ENCODE data around the gene PAH.

PAH gene

GRCh38 chr12:102920271-102920670 is 3.2 kb upstream of the PAH start:
- no peak for DNase-seq (ENCODE audit: low spot score)
- H3K9me3 ChIP-seq (ENCODE audit: severe bottlenecking): no peaks in the 10 kb centered on the region
- H3K27me3 ChIP-seq (ENCODE audit: insufficient read depth, poor library complexity, severe bottlenecking): no peaks in the 10 kb centered on the region
- H3K4me1 ChIP-seq (ENCODE audit: insufficient read depth, poor library complexity, severe bottlenecking): no peaks in the 10 kb centered on the region
- no peak overlapping the region for H3K27ac ChIP-seq (ENCODE audit: poor library complexity, severe bottlenecking)
- ATAC-seq (ENCODE audit: low read depth): no peak
- no peaks in the 10 kb centered on the region for H3K36me3 ChIP-seq (ENCODE audit: low read depth)
- no peak overlapping the region for H3K4me3 ChIP-seq (ENCODE audit: severe bottlenecking)
- TF ChIP-seq CTCF (IDR thresholded peaks at IDR 0.05; ENCODE audit: poor library complexity, severe bottlenecking): no peak

- no peaks in the 10 kb centered on the region for H3K27me3 ChIP-seq (ENCODE audit: insufficient read depth, poor library complexity, severe bottlenecking)
- H3K36me3 ChIP-seq (ENCODE audit: low read depth): no peaks in the 10 kb centered on the region
- no peak overlapping the region for H3K27ac ChIP-seq (ENCODE audit: poor library complexity, severe bottlenecking)
- no peak for DNase-seq (ENCODE audit: low spot score)
- ATAC-seq (ENCODE audit: low read depth): no peak
- no peaks in the 10 kb centered on the region for H3K9me3 ChIP-seq (ENCODE audit: severe bottlenecking)
- no peak for TF ChIP-seq CTCF (IDR thresholded peaks at IDR 0.05; ENCODE audit: poor library complexity, severe bottlenecking)
- H3K4me3 ChIP-seq (ENCODE audit: severe bottlenecking): no peak overlapping the region
- H3K4me1 ChIP-seq (ENCODE audit: insufficient read depth, poor library complexity, severe bottlenecking): no peaks in the 10 kb centered on the region
These were observed 1.8 kb upstream of the PAH start for GRCh38 chr12:102918840-102919239.

GRCh38 chr12:102916252-102917025 is 605 bp downstream of the PAH start:
- no peak for ATAC-seq (ENCODE audit: low read depth)
- no peak for DNase-seq (ENCODE audit: low spot score)
- H3K27ac ChIP-seq (ENCODE audit: poor library complexity, severe bottlenecking): no peak overlapping the region
- H3K9me3 ChIP-seq (ENCODE audit: severe bottlenecking): no peaks in the 10 kb centered on the region
- TF ChIP-seq CTCF (IDR thresholded peaks at IDR 0.05; ENCODE audit: poor library complexity, severe bottlenecking): no peak
- H3K4me3 ChIP-seq (ENCODE audit: severe bottlenecking): no peak overlapping the region
- no peaks in the 10 kb centered on the region for H3K4me1 ChIP-seq (ENCODE audit: insufficient read depth, poor library complexity, severe bottlenecking)
- H3K36me3 ChIP-seq (ENCODE audit: low read depth): no peaks in the 10 kb centered on the region
- no peaks in the 10 kb centered on the region for H3K27me3 ChIP-seq (ENCODE audit: insufficient read depth, poor library complexity, severe bottlenecking)

- Histone ChIP-seq H3K36me3 (ENCODE audit: low read depth) (no peaks in the 10 kb centered on the region), H3K4me1 (ENCODE audit: insufficient read depth, poor library complexity, severe bottlenecking) (no peaks in the 10 kb centered on the region), H3K9me3 (ENCODE audit: severe bottlenecking) (no peaks in the 10 kb centered on the region), H3K27me3 (ENCODE audit: insufficient read depth, poor library complexity, severe bottlenecking) (no peaks in the 10 kb centered on the region), H3K4me3 (ENCODE audit: severe bottlenecking) (no peak overlapping the region), H3K27ac (ENCODE audit: poor library complexity, severe bottlenecking) (no peak overlapping the region)
- DNase-seq (ENCODE audit: low spot score): no peak
- TF ChIP-seq CTCF (IDR thresholded peaks at IDR 0.05; ENCODE audit: poor library complexity, severe bottlenecking): no peak
- ATAC-seq (ENCODE audit: low read depth): no peak
These were observed 3.4 kb downstream of the PAH start for GRCh38 chr12:102913453-102914226.

- no peak for TF ChIP-seq CTCF (IDR thresholded peaks at IDR 0.05; ENCODE audit: poor library complexity, severe bottlenecking)
These were observed 4.8 kb downstream of the PAH start for GRCh38 chr12:102912258-102912657.

More at GRCh38 chr12:102912258-102912657, 4.8 kb downstream of the PAH start:
- no peaks in the 10 kb centered on the region for H3K36me3 ChIP-seq (ENCODE audit: low read depth)
- no peak for DNase-seq (ENCODE audit: low spot score)
- H3K4me3 ChIP-seq (ENCODE audit: severe bottlenecking): no peak overlapping the region
- no peak for ATAC-seq (ENCODE audit: low read depth)
- H3K27me3 ChIP-seq (ENCODE audit: insufficient read depth, poor library complexity, severe bottlenecking): no peaks in the 10 kb centered on the region
- no peak overlapping the region for H3K27ac ChIP-seq (ENCODE audit: poor library complexity, severe bottlenecking)
- no peaks in the 10 kb centered on the region for H3K9me3 ChIP-seq (ENCODE audit: severe bottlenecking)
- no peaks in the 10 kb centered on the region for H3K4me1 ChIP-seq (ENCODE audit: insufficient read depth, poor library complexity, severe bottlenecking)

Measured in RWPE2 (cell line).